Dermis microvascular lymphatic vessel endothelial cell (primary cell): ENCODE results near the gene PSMG3. TPM values are rescaled to one million over a fixed set of nuclear protein-coding genes. Genes with fewer than 3 reads are reported as not detected.

Source experiments
- total RNA-seq: library from RNA; depleted of rRNA; stranded (reverse); fragments of >200 nt; gene quantifications from 2 replicates; pipeline ENCODE4 v1.2.1, GENCODE V29; 2014

The PSMG3 gene
- total RNA-seq, 1 donor from 2014 or later, result 16.0 TPM

Other genes with a start within 250 kb of the PSMG3 start
- 8.7 and 12.5 TPM in 2 replicates for gene MICALL2, start 110.6 kb downstream of the PSMG3 start, total RNA-seq
- gene INTS1, start 65.6 kb downstream of the PSMG3 start, total RNA-seq, result 25.4 and 38.2 TPM in 2 replicates
- 22.1 and 40.8 TPM in 2 replicates for gene MAFK, start 39.3 kb downstream of the PSMG3 start, total RNA-seq
- gene TMEM184A, start 13.8 kb downstream of the PSMG3 start, total RNA-seq, result under 0.01 and 0.13 TPM in 2 replicates
- gene ELFN1, start 100.2 kb upstream of the PSMG3 start, total RNA-seq, result 0.38 and 0.90 TPM in 2 replicates